ENCODE results near the gene MPP1. TPM values are rescaled to one million over a fixed set of nuclear protein-coding genes. Genes with fewer than 3 reads are reported as not detected.

Gene MPP1
- total RNA-seq, 1 experiment from 2014 or later = 1.3 TPM

GRCh38 chrX:154749856-154750255, 55.4 kb downstream of the MPP1 start:
- no peak overlapping the region for H3K4me3 Mint-ChIP-seq (ENCODE audit: low read depth, unreplicated experiment)
- H3K27ac Mint-ChIP-seq (ENCODE audit: unreplicated experiment) = no peak overlapping the region
- H3K27me3 Mint-ChIP-seq (ENCODE audit: unreplicated experiment) = peaks cover 54% of the 10 kb centered on the region
- H3K36me3 Mint-ChIP-seq (ENCODE audit: insufficient read depth, unreplicated experiment) = no peaks in the 10 kb centered on the region
- CTCF ChIA-PET = interaction anchor here (1.0 to 2.2 kb wide), 2 partner anchors 13 to 91 kb away, joined by 3 to 11 read pairs; partner anchors contain the start of gene DKC1
- no peak for TF ChIP-seq CTCF (IDR thresholded peaks at IDR 0.05; ENCODE audit: unreplicated experiment)
- intact Hi-C loops (cut with micrococcal nuclease; ENCODE audit: unreplicated experiment) = loop anchor here (2.0 kb wide), 1 partner anchor 91 kb away; no protein-coding TSS in a partner anchor
- H3K9me3 Mint-ChIP-seq (ENCODE audit: low read depth, unreplicated experiment) = no peaks in the 10 kb centered on the region
- BruUV-seq (replicated peaks) = no TSS peak
- DNase-seq = no peak
- no peaks in the 10 kb centered on the region for H3K4me1 Mint-ChIP-seq (ENCODE audit: low read depth, unreplicated experiment)

GRCh38 chrX:154748712-154749339, 56.5 kb downstream of the MPP1 start:
- CTCF ChIA-PET = interaction anchor here (0.6 to 1.4 kb wide), 6 partner anchors 10 to 72 kb away, joined by 3 to 11 read pairs (median 4); partner anchors contain the start of gene DKC1
- Mint-ChIP-seq H3K27me3 (ENCODE audit: unreplicated experiment) (peaks cover 44% of the 10 kb centered on the region), H3K36me3 (ENCODE audit: insufficient read depth, unreplicated experiment) (no peaks in the 10 kb centered on the region), H3K9me3 (ENCODE audit: low read depth, unreplicated experiment) (no peaks in the 10 kb centered on the region), H3K27ac (ENCODE audit: unreplicated experiment) (no peak overlapping the region), H3K4me1 (ENCODE audit: low read depth, unreplicated experiment) (no peaks in the 10 kb centered on the region), H3K4me3 (ENCODE audit: low read depth, unreplicated experiment) (no peak overlapping the region)
- peak; percentile 24 for TF ChIP-seq CTCF (IDR thresholded peaks at IDR 0.05; ENCODE audit: unreplicated experiment)
- intact Hi-C loops (cut with micrococcal nuclease; ENCODE audit: unreplicated experiment) = loop anchor here (2.0 kb wide), 1 partner anchor 92 kb away; no protein-coding TSS in a partner anchor
- BruUV-seq (replicated peaks) = no TSS peak
- DNase-seq = peak; percentile 51

- Mint-ChIP-seq H3K4me1 (ENCODE audit: low read depth, unreplicated experiment) (peaks cover 8% of the 10 kb centered on the region), H3K36me3 (ENCODE audit: insufficient read depth, unreplicated experiment) (no peaks in the 10 kb centered on the region), H3K27ac (ENCODE audit: unreplicated experiment) (no peak overlapping the region), H3K4me3 (ENCODE audit: low read depth, unreplicated experiment) (no peak overlapping the region), H3K27me3 (ENCODE audit: unreplicated experiment) (peaks cover 40% of the 10 kb centered on the region), H3K9me3 (ENCODE audit: low read depth, unreplicated experiment) (no peaks in the 10 kb centered on the region)
- CTCF ChIA-PET = no interaction called here
- intact Hi-C loops (cut with micrococcal nuclease; ENCODE audit: unreplicated experiment) = no loop called here
- DNase-seq = no peak
- no TSS peak for BruUV-seq (replicated peaks)
- TF ChIP-seq CTCF (IDR thresholded peaks at IDR 0.05; ENCODE audit: unreplicated experiment) = no peak
Observed at GRCh38 chrX:154742613-154743012, 62.7 kb downstream of the MPP1 start.

- no peak overlapping the region for H3K4me3 Mint-ChIP-seq (ENCODE audit: low read depth, unreplicated experiment)
- peaks cover 8% of the 10 kb centered on the region for H3K4me1 Mint-ChIP-seq (ENCODE audit: low read depth, unreplicated experiment)
- TF ChIP-seq CTCF (IDR thresholded peaks at IDR 0.05; ENCODE audit: unreplicated experiment) = no peak
- BruUV-seq (replicated peaks) = no TSS peak
- intact Hi-C loops (cut with micrococcal nuclease; ENCODE audit: unreplicated experiment) = no loop called here
- H3K36me3 Mint-ChIP-seq (ENCODE audit: insufficient read depth, unreplicated experiment) = no peaks in the 10 kb centered on the region
- peaks cover 66% of the 10 kb centered on the region for H3K27me3 Mint-ChIP-seq (ENCODE audit: unreplicated experiment)
- DNase-seq = no peak
- CTCF ChIA-PET = no interaction called here
- no peak overlapping the region for H3K27ac Mint-ChIP-seq (ENCODE audit: unreplicated experiment)
- no peaks in the 10 kb centered on the region for H3K9me3 Mint-ChIP-seq (ENCODE audit: low read depth, unreplicated experiment)
Observed at GRCh38 chrX:154739952-154740465, 65.3 kb downstream of the MPP1 start.
